HEK293 (cell line): Measurements from ENCODE around the gene TMEM135.

Source experiments
- ATF2 ChIP-seq: fragments of 450-650 bp; formaldehyde crosslinking; IDR thresholded peaks from 2 replicates; pipeline ENCODE4 v1.5.1; 2016; ENCODE audit warnings: missing biosample characterization, missing genetic modification characterization, low read depth
- CTCF ChIP-seq: fragments of 450-650 bp; formaldehyde crosslinking; IDR thresholded peaks from 2 replicates; pipeline ENCODE4 v1.5.1; 2016; ENCODE audit warnings: missing biosample characterization, missing genetic modification characterization
- ZBTB44 ChIP-seq: fragments of 450-650 bp; IDR thresholded peaks from 2 replicates; pipeline ENCODE4 v1.5.1; 2018; ENCODE audit warnings: missing biosample characterization, mild to moderate bottlenecking, missing genetic modification characterization
- ZFP3 ChIP-seq: fragments of 450-650 bp; formaldehyde crosslinking; IDR thresholded peaks from 2 replicates; pipeline ENCODE4 v1.5.1; 2016; ENCODE audit warnings: low read depth, missing biosample characterization, missing genetic modification characterization
- ZNF138 ChIP-seq: fragments of 450-650 bp; formaldehyde crosslinking; IDR thresholded peaks from 2 replicates; pipeline ENCODE4 v1.5.1; 2016; ENCODE audit warnings: missing biosample characterization, missing genetic modification characterization, borderline replicate concordance
- ZNF174 ChIP-seq: fragments of 450-650 bp; formaldehyde crosslinking; IDR thresholded peaks from 2 replicates; pipeline ENCODE4 v1.5.0; 2017; ENCODE audit warnings: missing biosample characterization, mild to moderate bottlenecking, missing genetic modification characterization
- ZNF214 ChIP-seq: fragments of 450-650 bp; formaldehyde crosslinking; IDR thresholded peaks from 2 replicates; pipeline ENCODE4 v1.5.1; 2017; ENCODE audit warnings: missing biosample characterization, mild to moderate bottlenecking, missing genetic modification characterization, borderline replicate concordance
- ZNF274 ChIP-seq, 2 experiments: fragments of 200-500 bp in 1 of 2; fragments of 450-650 bp in 1 of 2; sonication (Bioruptor generic) in 1 of 2; formaldehyde crosslinking in 1 of 2; IDR thresholded peaks; 2 replicates each; pipeline versions ENCODE4 v1.5.1 to v1.6.1; 2014 to 2016; ENCODE audit warnings: borderline replicate concordance in 1 of 2, inconsistent platforms in 1 of 2, low read length in 1 of 2, missing biosample characterization in 1 of 2, missing genetic modification characterization in 1 of 2
- ZNF530 ChIP-seq: fragments of 450-650 bp; formaldehyde crosslinking; IDR thresholded peaks from 2 replicates; pipeline ENCODE4 v1.5.1; 2016; ENCODE audit warnings: low read depth, missing biosample characterization, missing genetic modification characterization
- ZNF580 ChIP-seq: fragments of 450-650 bp; formaldehyde crosslinking; IDR thresholded peaks from 2 replicates; pipeline ENCODE4 v1.5.1; 2016; ENCODE audit warnings: missing biosample characterization, missing genetic modification characterization
- ZNF639 ChIP-seq: fragments of 450-650 bp; formaldehyde crosslinking; IDR thresholded peaks from 2 replicates; pipeline ENCODE4 v1.5.1; 2016; ENCODE audit warnings: missing biosample characterization, missing genetic modification characterization
- ZNF707 ChIP-seq: fragments of 450-650 bp; formaldehyde crosslinking; IDR thresholded peaks from 2 replicates; pipeline ENCODE4 v1.5.1; 2016; ENCODE audit warnings: missing biosample characterization, missing genetic modification characterization

- TF ChIP-seq ZNF580 (tag by site-specific recombination), result no peak
- no peak for TF ChIP-seq ZBTB44
- TF ChIP-seq ZNF214, result no peak
- no peak for TF ChIP-seq ZNF707 (tag by site-specific recombination)
- TF ChIP-seq ATF2 (tag by site-specific recombination), result no peak
- no peak for TF ChIP-seq CTCF
- TF ChIP-seq ZNF530 (tag by site-specific recombination), result no peak
- no peak for TF ChIP-seq ZNF174 (tag by site-specific recombination)
- TF ChIP-seq ZNF138 (tag by site-specific recombination), result no peak
- no peak for TF ChIP-seq ZNF639 (tag by site-specific recombination)
- no peak for TF ChIP-seq ZFP3
- no peak for TF ChIP-seq ZNF274 (IDR thresholded peaks at IDR 0.05; ENCODE audit: low read length)
- TF ChIP-seq ZNF274 (tag by site-specific recombination; IDR thresholded peaks at IDR 0.05; ENCODE audit: borderline replicate concordance), result no peak
Observed at GRCh38 chr11:86990031-86990430, 47.7 kb upstream of the TMEM135 start.
